ENCODE results near the gene SYNDIG1.

GRCh38 chr20:24484081-24484450 lies 14.6 kb downstream of the SYNDIG1 start:
- TF ChIP-seq CTCF (IDR thresholded peaks at IDR 0.05) (no peak), POLR2A (IDR thresholded peaks at IDR 0.05) (no peak)

All from uterus (tissue), 2 donors.